HepG2 (cell line): Measurements from ENCODE around the gene SMG5. TPM values are rescaled to one million over a fixed set of nuclear protein-coding genes. Genes with fewer than 3 reads are reported as not detected.

Source experiments
- ATAC-seq: fragments of 200-7000 bp; cut with Tn5 transposase; 3 replicates; pipeline ENCODE4 v1.9.1; 2020; ENCODE audit warnings: mild to moderate bottlenecking, moderate library complexity
- BruUV-seq: library from RNA; stranded (reverse); fragments of 400-500 nt; replicated peaks from 2 replicates; lab custom pipeline; 2021; lab: Mats Ljungman, UMichigan
- CTCF ChIA-PET: fragments of 300-600 bp; formaldehyde crosslinking; extraction: SDS; loops from one replicate; lab custom pipeline; 2021; ENCODE audit warnings: low total read pairs, inconsistent platforms, low intra/inter-chr PET ratio; lab: Yijun Ruan, JAX
- POLR2A ChIA-PET: fragments of 350-600 bp; sonication (Branson Sonifier 250); formaldehyde crosslinking; loops from one replicate; lab custom pipeline; 2020; ENCODE audit warnings: antibody characterized with exemption, inconsistent platforms; lab: Yijun Ruan, JAX
- DNase-seq: peaks from one replicate; pipeline ENCODE4 v3.0.0-alpha.2; 2015; ENCODE audit warnings: low spot score
- FAIRE-seq: peaks from 3 replicates; lab custom pipeline; 2011; peaks lifted over from hg19 to GRCh38; lab: Jason Lieb, UNC
- H2AFZ ChIP-seq: one replicate; pipeline ENCODE4 v1.6.1; 2011; ENCODE audit warnings: low read length, inconsistent platforms
- H3K27ac ChIP-seq: fragments of 300-600 bp; 3 replicates; pipeline ENCODE4 v1.8.0; 2011; ENCODE audit warnings: mixed run types, mild to moderate bottlenecking, mixed read lengths, low read length, inconsistent platforms; ENCODE audit not compliant: insufficient read depth; ENCODE audit errors: extremely low read length
- H3K27me3 ChIP-seq, 2 experiments: fragments of 200-600 bp in 1 of 2; 2 replicates in 1 of 2; 3 replicates in 1 of 2; pipeline versions ENCODE4 v1.6.0 to v1.8.0; 2011; ENCODE audit warnings: low read length in 2 of 2, mild to moderate bottlenecking in 2 of 2, moderate library complexity in 2 of 2, inconsistent platforms in 1 of 2; ENCODE audit not compliant: insufficient read depth in 2 of 2, control insufficient read depth in 1 of 2
- H3K36me3 ChIP-seq, 2 experiments: fragments of 200-600 bp in 1 of 2; replicated peaks in 1 of 2; 2 replicates in 1 of 2; 3 replicates in 1 of 2; pipeline versions ENCODE4 v1.5.1 to v1.8.0; 2011; ENCODE audit warnings: low read length in 2 of 2, inconsistent platforms in 1 of 2; ENCODE audit not compliant: insufficient read depth in 2 of 2, control insufficient read depth in 1 of 2
- H3K4me1 ChIP-seq: 2 replicates; pipeline ENCODE4 v1.5.1; 2012; ENCODE audit warnings: low read length, inconsistent platforms; ENCODE audit not compliant: insufficient read depth
- H3K4me2 ChIP-seq: 2 replicates; pipeline ENCODE4 v1.6.0; 2011; ENCODE audit warnings: low read depth, low read length, inconsistent platforms
- H3K4me3 ChIP-seq, 3 experiments: fragments of 200-600 bp in 1 of 3; sonication (generic), shearing (Covaris generic) in 1 of 3; replicated peaks in 1 of 3; 2 replicates each; pipeline ENCODE4 v1.5.1; 2011 to 2016; ENCODE audit warnings: low read length in 3 of 3, inconsistent platforms in 2 of 3, low read depth in 2 of 3, mild to moderate bottlenecking in 2 of 3, control low read depth in 1 of 3, mixed read lengths in 1 of 3; ENCODE audit not compliant: insufficient read depth in 1 of 3
- H3K79me2 ChIP-seq: one replicate; pipeline ENCODE4 v1.6.1; 2011; ENCODE audit warnings: low read length, inconsistent platforms; ENCODE audit not compliant: insufficient read depth
- H3K9ac ChIP-seq: 2 replicates; pipeline ENCODE4 v1.6.0; 2011; ENCODE audit warnings: mild to moderate bottlenecking, low read depth, low read length, inconsistent platforms; ENCODE audit not compliant: insufficient read depth
- H3K9me3 ChIP-seq: 2 replicates; pipeline ENCODE4 v1.5.1; 2012; ENCODE audit warnings: mild to moderate bottlenecking, low read length
- H4K20me1 ChIP-seq: 2 replicates; pipeline ENCODE4 v1.6.0; 2011; ENCODE audit warnings: inconsistent platforms, mild to moderate bottlenecking, low read length, moderate library complexity; ENCODE audit not compliant: insufficient read depth
- CC2D1A ChIP-seq: sonication (generic); formaldehyde crosslinking; IDR thresholded peaks from 2 replicates; pipeline ENCODE4 v1.8.1; 2023; ENCODE audit warnings: mild to moderate bottlenecking, missing genetic modification reagents
- FOXJ3 ChIP-seq: sonication (generic); formaldehyde crosslinking; IDR thresholded peaks from 2 replicates; pipeline ENCODE4 v1.4.0; 2020; ENCODE audit warnings: missing genetic modification reagents, mild to moderate bottlenecking, borderline replicate concordance
- HNF4A ChIP-seq: sonication (generic); formaldehyde crosslinking; IDR thresholded peaks from 2 replicates; pipeline ENCODE4 v1.4.0; 2020; ENCODE audit warnings: missing genetic modification reagents
- MLLT10 ChIP-seq: sonication (generic); formaldehyde crosslinking; IDR thresholded peaks from 2 replicates; pipeline ENCODE4 v1.4.0; 2020; ENCODE audit warnings: missing genetic modification reagents
- ZNF331 ChIP-seq: sonication (generic); formaldehyde crosslinking; IDR thresholded peaks from 2 replicates; pipeline ENCODE4 v1.4.0; 2020; ENCODE audit warnings: missing genetic modification reagents
- ZNF660 ChIP-seq: sonication (generic); formaldehyde crosslinking; IDR thresholded peaks from 2 replicates; pipeline ENCODE4 v1.5.1; 2020; ENCODE audit warnings: mild to moderate bottlenecking, low read depth, missing genetic modification reagents, borderline replicate concordance
- WGBS: methylation state at CpG from one replicate; pipeline ENCODE4 v1.1.6; 2017; ENCODE audit warnings: low lambda C conversion rate; 5-methylcytosine and 5-hydroxymethylcytosine counted together
- in situ Hi-C: cut with HindIII; loops from 2 replicates; pipeline ENCODE4 v1.10.0; 2017; ENCODE audit warnings: low pct_unique_long_range_greater_than_20kb; ENCODE audit not compliant: extremely low pct_ligation_motif_present
- intact Hi-C: fragments of 100-400 bp; cut with micrococcal nuclease; formaldehyde crosslinking; loops from one replicate; pipeline ENCODE4 v1.10.0; 2022; ENCODE audit not compliant: unreplicated experiment
- polyA plus RNA-seq, 8 experiments: library from polyadenylated mRNA; depleted of rRNA in 3 of 8; stranded (reverse) in 7 of 8; unstranded in 1 of 8; fragments of >200 nt; fragmentation: Illumina TruSeq in 4 of 8; extraction: Trizol in 4 of 8; gene quantifications; 2 replicates each; pipeline versions ENCODE4 v1.2.1 to v1.2.3, GENCODE V29; 2011 to 2016; ENCODE audit warnings: low read depth in 4 of 8, missing spikeins in 1 of 8, mixed read lengths in 1 of 8; ENCODE audit not compliant: insufficient read depth in 1 of 8
- total RNA-seq, 5 experiments: library from RNA; depleted of rRNA; stranded (reverse); fragments of >200 nt; fragmentation: Illumina TruSeq; extraction: Trizol; gene quantifications; 2 replicates each; pipeline ENCODE4 v1.2.3, GENCODE V29; 2016; ENCODE audit warnings: low read depth in 1 of 5
- TF ChIP-seq, protein P1 (sequence below): IDR thresholded peaks from 2 replicates; pipeline ENCODE4 v1.4.0; 2020; ENCODE audit warnings: mild to moderate bottlenecking, missing genetic modification reagents
- TF ChIP-seq, protein P2 (sequence below): sonication (generic); formaldehyde crosslinking; IDR thresholded peaks from 2 replicates; pipeline ENCODE4 v1.9.0; 2022; ENCODE audit warnings: missing genetic modification reagents, mild to moderate bottlenecking, borderline replicate concordance
- TF ChIP-seq, protein P3 (sequence below): sonication (generic); formaldehyde crosslinking; IDR thresholded peaks from 2 replicates; pipeline ENCODE4 v1.4.0; 2020; ENCODE audit warnings: missing genetic modification reagents, borderline replicate concordance
- TF ChIP-seq, protein P4 (sequence below): IDR thresholded peaks from 2 replicates; pipeline ENCODE4 v1.6.1; 2016; ENCODE audit warnings: control low read depth
- TF ChIP-seq, protein P5 (sequence below): sonication (generic); formaldehyde crosslinking; IDR thresholded peaks from 2 replicates; pipeline ENCODE4 v1.4.0; 2020; ENCODE audit warnings: missing genetic modification reagents

Gene SMG5
- total and polyA plus RNA-seq, 2 of the 13 experiments (the other 11 are each of a cell fraction or from before 2014, with no cell fraction given): 50.5 to 84.0 TPM

DNA sequence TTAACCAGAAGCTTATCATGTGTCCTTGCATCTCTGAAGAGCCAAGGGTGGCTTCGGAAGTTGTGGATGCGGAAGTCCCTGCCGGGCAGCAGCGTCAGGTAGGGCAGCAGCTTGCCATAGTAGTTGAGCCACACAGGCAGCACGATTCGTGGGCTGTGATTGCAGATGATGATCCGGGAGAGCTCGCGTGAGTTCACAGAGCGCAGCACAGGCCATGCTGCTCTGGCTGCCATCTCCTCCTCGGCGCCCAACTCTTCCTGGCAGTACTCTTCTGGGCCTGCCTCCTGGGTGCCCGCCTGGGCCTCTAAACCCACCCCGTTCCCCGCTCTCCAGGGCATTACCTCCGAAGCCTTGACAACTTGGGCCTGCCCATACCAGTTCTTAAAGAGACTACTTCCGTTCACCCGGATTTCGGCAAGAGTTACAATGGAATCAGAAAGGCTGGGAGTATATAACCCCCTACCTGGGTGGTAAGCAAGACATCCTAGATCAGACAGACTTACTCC, 16.3 kb upstream of the SMG5 start, which contains the start of gene VHLL:
Gene VHLL, minus strand, starts transcription at position 456 of the 506 bp plus-strand sequence. Its CDS starts 118 bp downstream, at position 338.
- H3K79me2 ChIP-seq: peaks cover 8% of the 10 kb centered on the region
- no peak within 1 kb of the TSS for H3K9ac ChIP-seq
- ATAC-seq (no peak), FAIRE-seq (no peak), DNase-seq (no peak)
- no peak within 1 kb of the TSS for H3K27ac ChIP-seq
- no peaks in the 10 kb centered on the region for H3K9me3 ChIP-seq
- WGBS: 85% methylated on average over 10 of the region's 19 CpGs
- ChIA-PET CTCF (no interaction called here), POLR2A (interaction anchor here (9.2 kb wide), 1 partner anchor 17 kb away, joined by 115 read pairs; the partner anchor contains the start of genes SMG5 and TMEM79)
- no peak within 1 kb of the TSS for H3K4me3 ChIP-seq
- no TSS peak for BruUV-seq
- peaks cover 0 to 2% of the 10 kb centered on the region in 2 experiments; a peak in 1 of 5 replicates for H3K36me3 ChIP-seq
- in situ Hi-C loops (no loop called here), intact Hi-C loops (loop anchor here (5.0 kb wide), 1 partner anchor 357 kb away; the partner anchor contains the start of gene RXFP4)
- H3K4me2 ChIP-seq: no peak within 1 kb of the TSS
- peaks cover 30% of the 10 kb centered on the region for H3K4me1 ChIP-seq
- no peaks in the 10 kb centered on the region for H4K20me1 ChIP-seq
- no peak within 1 kb of the TSS for H2AFZ ChIP-seq
- no peaks in the 10 kb centered on the region for H3K27me3 ChIP-seq
- TF ChIP-seq CC2D1A (CRISPR knock-in tag): no peak
- TF ChIP-seq FOXJ3 (CRISPR knock-in tag): no peak
- TF ChIP-seq ZNF660 (CRISPR knock-in tag): no peak
- TF ChIP-seq, protein P1, sequence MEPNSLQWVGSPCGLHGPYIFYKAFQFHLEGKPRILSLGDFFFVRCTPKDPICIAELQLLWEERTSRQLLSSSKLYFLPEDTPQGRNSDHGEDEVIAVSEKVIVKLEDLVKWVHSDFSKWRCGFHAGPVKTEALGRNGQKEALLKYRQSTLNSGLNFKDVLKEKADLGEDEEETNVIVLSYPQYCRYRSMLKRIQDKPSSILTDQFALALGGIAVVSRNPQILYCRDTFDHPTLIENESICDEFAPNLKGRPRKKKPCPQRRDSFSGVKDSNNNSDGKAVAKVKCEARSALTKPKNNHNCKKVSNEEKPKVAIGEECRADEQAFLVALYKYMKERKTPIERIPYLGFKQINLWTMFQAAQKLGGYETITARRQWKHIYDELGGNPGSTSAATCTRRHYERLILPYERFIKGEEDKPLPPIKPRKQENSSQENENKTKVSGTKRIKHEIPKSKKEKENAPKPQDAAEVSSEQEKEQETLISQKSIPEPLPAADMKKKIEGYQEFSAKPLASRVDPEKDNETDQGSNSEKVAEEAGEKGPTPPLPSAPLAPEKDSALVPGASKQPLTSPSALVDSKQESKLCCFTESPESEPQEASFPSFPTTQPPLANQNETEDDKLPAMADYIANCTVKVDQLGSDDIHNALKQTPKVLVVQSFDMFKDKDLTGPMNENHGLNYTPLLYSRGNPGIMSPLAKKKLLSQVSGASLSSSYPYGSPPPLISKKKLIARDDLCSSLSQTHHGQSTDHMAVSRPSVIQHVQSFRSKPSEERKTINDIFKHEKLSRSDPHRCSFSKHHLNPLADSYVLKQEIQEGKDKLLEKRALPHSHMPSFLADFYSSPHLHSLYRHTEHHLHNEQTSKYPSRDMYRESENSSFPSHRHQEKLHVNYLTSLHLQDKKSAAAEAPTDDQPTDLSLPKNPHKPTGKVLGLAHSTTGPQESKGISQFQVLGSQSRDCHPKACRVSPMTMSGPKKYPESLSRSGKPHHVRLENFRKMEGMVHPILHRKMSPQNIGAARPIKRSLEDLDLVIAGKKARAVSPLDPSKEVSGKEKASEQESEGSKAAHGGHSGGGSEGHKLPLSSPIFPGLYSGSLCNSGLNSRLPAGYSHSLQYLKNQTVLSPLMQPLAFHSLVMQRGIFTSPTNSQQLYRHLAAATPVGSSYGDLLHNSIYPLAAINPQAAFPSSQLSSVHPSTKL (CRISPR knock-in tag): no peak
- TF ChIP-seq, protein P2, sequence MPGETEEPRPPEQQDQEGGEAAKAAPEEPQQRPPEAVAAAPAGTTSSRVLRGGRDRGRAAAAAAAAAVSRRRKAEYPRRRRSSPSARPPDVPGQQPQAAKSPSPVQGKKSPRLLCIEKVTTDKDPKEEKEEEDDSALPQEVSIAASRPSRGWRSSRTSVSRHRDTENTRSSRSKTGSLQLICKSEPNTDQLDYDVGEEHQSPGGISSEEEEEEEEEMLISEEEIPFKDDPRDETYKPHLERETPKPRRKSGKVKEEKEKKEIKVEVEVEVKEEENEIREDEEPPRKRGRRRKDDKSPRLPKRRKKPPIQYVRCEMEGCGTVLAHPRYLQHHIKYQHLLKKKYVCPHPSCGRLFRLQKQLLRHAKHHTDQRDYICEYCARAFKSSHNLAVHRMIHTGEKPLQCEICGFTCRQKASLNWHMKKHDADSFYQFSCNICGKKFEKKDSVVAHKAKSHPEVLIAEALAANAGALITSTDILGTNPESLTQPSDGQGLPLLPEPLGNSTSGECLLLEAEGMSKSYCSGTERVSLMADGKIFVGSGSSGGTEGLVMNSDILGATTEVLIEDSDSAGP (CRISPR knock-in tag): no peak
- TF ChIP-seq, protein P3, sequence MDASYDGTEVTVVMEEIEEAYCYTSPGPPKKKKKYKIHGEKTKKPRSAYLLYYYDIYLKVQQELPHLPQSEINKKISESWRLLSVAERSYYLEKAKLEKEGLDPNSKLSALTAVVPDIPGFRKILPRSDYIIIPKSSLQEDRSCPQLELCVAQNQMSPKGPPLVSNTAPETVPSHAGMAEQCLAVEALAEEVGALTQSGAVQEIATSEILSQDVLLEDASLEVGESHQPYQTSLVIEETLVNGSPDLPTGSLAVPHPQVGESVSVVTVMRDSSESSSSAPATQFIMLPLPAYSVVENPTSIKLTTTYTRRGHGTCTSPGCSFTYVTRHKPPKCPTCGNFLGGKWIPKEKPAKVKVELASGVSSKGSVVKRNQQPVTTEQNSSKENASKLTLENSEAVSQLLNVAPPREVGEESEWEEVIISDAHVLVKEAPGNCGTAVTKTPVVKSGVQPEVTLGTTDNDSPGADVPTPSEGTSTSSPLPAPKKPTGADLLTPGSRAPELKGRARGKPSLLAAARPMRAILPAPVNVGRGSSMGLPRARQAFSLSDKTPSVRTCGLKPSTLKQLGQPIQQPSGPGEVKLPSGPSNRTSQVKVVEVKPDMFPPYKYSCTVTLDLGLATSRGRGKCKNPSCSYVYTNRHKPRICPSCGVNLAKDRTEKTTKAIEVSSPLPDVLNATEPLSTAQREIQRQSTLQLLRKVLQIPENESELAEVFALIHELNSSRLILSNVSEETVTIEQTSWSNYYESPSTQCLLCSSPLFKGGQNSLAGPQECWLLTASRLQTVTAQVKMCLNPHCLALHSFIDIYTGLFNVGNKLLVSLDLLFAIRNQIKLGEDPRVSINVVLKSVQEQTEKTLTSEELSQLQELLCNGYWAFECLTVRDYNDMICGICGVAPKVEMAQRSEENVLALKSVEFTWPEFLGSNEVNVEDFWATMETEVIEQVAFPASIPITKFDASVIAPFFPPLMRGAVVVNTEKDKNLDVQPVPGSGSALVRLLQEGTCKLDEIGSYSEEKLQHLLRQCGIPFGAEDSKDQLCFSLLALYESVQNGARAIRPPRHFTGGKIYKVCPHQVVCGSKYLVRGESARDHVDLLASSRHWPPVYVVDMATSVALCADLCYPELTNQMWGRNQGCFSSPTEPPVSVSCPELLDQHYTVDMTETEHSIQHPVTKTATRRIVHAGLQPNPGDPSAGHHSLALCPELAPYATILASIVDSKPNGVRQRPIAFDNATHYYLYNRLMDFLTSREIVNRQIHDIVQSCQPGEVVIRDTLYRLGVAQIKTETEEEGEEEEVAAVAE (CRISPR knock-in tag): no peak
- TF ChIP-seq ZNF331 (CRISPR knock-in tag): no peak
- no peak for TF ChIP-seq HNF4A (CRISPR knock-in tag)
- TF ChIP-seq, protein P4, sequence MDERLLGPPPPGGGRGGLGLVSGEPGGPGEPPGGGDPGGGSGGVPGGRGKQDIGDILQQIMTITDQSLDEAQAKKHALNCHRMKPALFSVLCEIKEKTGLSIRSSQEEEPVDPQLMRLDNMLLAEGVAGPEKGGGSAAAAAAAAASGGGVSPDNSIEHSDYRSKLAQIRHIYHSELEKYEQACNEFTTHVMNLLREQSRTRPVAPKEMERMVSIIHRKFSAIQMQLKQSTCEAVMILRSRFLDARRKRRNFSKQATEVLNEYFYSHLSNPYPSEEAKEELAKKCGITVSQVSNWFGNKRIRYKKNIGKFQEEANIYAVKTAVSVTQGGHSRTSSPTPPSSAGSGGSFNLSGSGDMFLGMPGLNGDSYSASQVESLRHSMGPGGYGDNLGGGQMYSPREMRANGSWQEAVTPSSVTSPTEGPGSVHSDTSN: no peak
- no peak for TF ChIP-seq MLLT10
- TF ChIP-seq, protein P5, sequence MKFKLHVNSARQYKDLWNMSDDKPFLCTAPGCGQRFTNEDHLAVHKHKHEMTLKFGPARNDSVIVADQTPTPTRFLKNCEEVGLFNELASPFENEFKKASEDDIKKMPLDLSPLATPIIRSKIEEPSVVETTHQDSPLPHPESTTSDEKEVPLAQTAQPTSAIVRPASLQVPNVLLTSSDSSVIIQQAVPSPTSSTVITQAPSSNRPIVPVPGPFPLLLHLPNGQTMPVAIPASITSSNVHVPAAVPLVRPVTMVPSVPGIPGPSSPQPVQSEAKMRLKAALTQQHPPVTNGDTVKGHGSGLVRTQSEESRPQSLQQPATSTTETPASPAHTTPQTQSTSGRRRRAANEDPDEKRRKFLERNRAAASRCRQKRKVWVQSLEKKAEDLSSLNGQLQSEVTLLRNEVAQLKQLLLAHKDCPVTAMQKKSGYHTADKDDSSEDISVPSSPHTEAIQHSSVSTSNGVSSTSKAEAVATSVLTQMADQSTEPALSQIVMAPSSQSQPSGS: no peak
